ENCODE measurements around the gene PSPN. TPM values are rescaled to one million over a fixed set of nuclear protein-coding genes. Genes with fewer than 3 reads are reported as not detected.

The PSPN gene
- total and polyA plus RNA-seq, 9 of the 15 experiments (the other 6 are each of a cell fraction or from before 2014, with no cell fraction given), result 0.21 to 1.1 (median 0.58) TPM

DNA sequence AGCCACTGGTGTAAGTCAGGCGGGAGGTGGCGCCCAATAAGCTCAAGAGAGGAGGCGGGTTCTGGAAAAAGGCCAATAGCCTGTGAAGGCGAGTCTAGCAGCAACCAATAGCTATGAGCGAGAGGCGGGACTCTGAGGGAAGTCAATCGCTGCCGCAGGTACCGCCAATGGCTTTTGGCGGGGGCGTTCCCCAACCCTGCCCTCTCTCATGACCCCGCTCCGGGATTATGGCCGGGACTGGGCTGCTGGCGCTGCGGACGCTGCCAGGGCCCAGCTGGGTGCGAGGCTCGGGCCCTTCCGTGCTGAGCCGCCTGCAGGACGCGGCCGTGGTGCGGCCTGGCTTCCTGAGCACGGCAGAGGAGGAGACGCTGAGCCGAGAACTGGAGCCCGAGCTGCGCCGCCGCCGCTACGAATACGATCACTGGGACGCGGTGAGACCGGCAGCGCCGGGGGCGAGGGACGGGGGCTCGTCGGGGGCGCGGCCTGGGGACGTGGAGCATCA, 3.1 kb downstream of the PSPN start, which contains the start of gene ALKBH7 (continued):
- no peak for TF ChIP-seq ZNF507 (tag; conservative IDR thresholded peaks at IDR 0.05)

DNA sequence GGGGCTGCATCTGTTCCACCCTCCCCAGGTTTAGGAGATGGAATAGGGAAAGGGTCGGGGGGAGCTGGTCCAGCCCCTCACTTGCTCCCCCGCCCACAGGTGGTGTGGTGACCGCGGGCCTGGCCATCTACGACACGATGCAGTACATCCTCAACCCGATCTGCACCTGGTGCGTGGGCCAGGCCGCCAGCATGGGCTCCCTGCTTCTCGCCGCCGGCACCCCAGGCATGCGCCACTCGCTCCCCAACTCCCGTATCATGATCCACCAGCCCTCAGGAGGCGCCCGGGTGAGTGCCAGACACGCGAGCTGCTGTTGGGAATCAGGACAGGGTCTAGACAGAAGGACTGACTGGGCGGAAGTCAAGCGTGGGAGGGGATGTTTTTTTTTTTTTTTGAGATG, 11.4 kb downstream of the PSPN start:
- H3K27ac ChIP-seq (ENCODE audit: extremely low read depth, low read depth, low read length), result no peak overlapping the region
- POLR2A ChIA-PET, result interaction anchor here (3.4 kb wide), 1 partner anchor 9 kb away, joined by 29 read pairs; the partner anchor contains the start of gene ALKBH7
- H3K9me3 ChIP-seq (replicated peaks; ENCODE audit: control insufficient read depth, insufficient read depth, low read depth, low read length), result no peaks in the 10 kb centered on the region
- no peaks in the 10 kb centered on the region for H3K27me3 ChIP-seq (ENCODE audit: control insufficient read depth in 2 of 2, insufficient read depth in 2 of 2, low read length in 2 of 2)
- H3K9ac ChIP-seq (ENCODE audit: insufficient read depth in 1 of 2, low read depth in 2 of 2, low read length in 2 of 2), result peak overlapping the region in 1 of 2 experiments; percentile 35; a peak in 1 of 4 replicates
- H3K36me3 ChIP-seq (ENCODE audit: control insufficient read depth, insufficient read depth, low read length), result peaks cover 60% of the 10 kb centered on the region; the same call in 2 of the 3 replicates
- no peaks in the 10 kb centered on the region for H3K9me1 ChIP-seq (ENCODE audit: control insufficient read depth, insufficient read depth, low read length)
- H3K79me2 ChIP-seq (ENCODE audit: control insufficient read depth, insufficient read depth, low read length), result peaks cover 17% of the 10 kb centered on the region
- CTCF ChIA-PET (ENCODE audit: low intra/inter-chr PET ratio), result no interaction called here
- TF ChIP-seq RBFOX2 (IDR thresholded peaks at IDR 0.05; ENCODE audit: low read depth, low read length), result peak; percentile 58
- TF ChIP-seq POLR2G (IDR thresholded peaks at IDR 0.05; ENCODE audit: low read depth, low read length), result peak; percentile 36; the same call in 1 of the 2 replicates
- TF ChIP-seq CTBP1 (IDR thresholded peaks at IDR 0.05; ENCODE audit: borderline replicate concordance), result no peak
- no peak for TF ChIP-seq CEBPB (tag; IDR thresholded peaks at IDR 0.05)
- TF ChIP-seq BCOR (IDR thresholded peaks at IDR 0.05), result no peak
- TF ChIP-seq, protein P1, sequence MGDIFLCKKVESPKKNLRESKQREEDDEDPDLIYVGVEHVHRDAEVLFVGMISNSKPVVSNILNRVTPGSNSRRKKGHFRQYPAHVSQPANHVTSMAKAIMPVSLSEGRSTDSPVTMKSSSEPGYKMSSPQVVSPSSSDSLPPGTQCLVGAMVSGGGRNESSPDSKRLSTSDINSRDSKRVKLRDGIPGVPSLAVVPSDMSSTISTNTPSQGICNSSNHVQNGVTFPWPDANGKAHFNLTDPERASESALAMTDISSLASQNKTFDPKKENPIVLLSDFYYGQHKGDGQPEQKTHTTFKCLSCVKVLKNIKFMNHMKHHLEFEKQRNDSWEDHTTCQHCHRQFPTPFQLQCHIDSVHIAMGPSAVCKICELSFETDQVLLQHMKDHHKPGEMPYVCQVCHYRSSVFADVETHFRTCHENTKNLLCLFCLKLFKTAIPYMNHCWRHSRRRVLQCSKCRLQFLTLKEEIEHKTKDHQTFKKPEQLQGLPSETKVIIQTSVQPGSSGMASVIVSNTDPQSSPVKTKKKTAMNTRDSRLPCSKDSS (IDR thresholded peaks at IDR 0.05; ENCODE audit: low read depth, partially characterized antibody), result no peak
- no peak for TF ChIP-seq ZNF57 (CRISPR knock-in tag; IDR thresholded peaks at IDR 0.05)
- no peak for TF ChIP-seq CREBBP (IDR thresholded peaks at IDR 0.05; ENCODE audit: low read depth, low read length)
- no peak for TF ChIP-seq PHB (CRISPR knock-in tag; IDR thresholded peaks at IDR 0.05)
- H3K4me2 ChIP-seq (ENCODE audit: insufficient read depth, low read length), result no peak overlapping the region
- peaks cover 3 to 28% of the 10 kb centered on the region in 2 experiments; a peak in 3 of 5 replicates for H3K4me1 ChIP-seq (replicated peaks in 1 of 2; ENCODE audit: control insufficient read depth in 2 of 2, insufficient read depth in 2 of 2, low read length in 2 of 2)
- BruUV-seq (replicated peaks), result no TSS peak
- WGBS (ENCODE audit: insufficient coverage, low coverage, missing lambda C conversion rate), result 95% methylated on average over 7 of the region's 21 CpGs
- no peak overlapping the region for H2AFZ ChIP-seq (ENCODE audit: low read depth, low read length)
- in situ Hi-C loops (cut with MboI), result no loop called here
- DNase-seq (ENCODE audit: extremely low read depth in 1 of 4, low spot score in 3 of 4) (no peak), FAIRE-seq (no peak), ATAC-seq (no peak)
- intact Hi-C loops (cut with micrococcal nuclease), result no loop called here
- no peaks in the 10 kb centered on the region for H4K20me1 ChIP-seq (replicated peaks; ENCODE audit: control insufficient read depth, insufficient read depth, low read length)
- H3K4me3 ChIP-seq, result no peak overlapping the region
